ENCODE measurements around the gene SZRD1. TPM values are rescaled to one million over a fixed set of nuclear protein-coding genes. Genes with fewer than 3 reads are reported as not detected.

SZRD1 gene
- total and polyA plus RNA-seq, 9 of the 15 experiments (the other 6 are each of a cell fraction or from before 2014, with no cell fraction given) = 3.9 to 149 (median 82.5) TPM

DNA sequence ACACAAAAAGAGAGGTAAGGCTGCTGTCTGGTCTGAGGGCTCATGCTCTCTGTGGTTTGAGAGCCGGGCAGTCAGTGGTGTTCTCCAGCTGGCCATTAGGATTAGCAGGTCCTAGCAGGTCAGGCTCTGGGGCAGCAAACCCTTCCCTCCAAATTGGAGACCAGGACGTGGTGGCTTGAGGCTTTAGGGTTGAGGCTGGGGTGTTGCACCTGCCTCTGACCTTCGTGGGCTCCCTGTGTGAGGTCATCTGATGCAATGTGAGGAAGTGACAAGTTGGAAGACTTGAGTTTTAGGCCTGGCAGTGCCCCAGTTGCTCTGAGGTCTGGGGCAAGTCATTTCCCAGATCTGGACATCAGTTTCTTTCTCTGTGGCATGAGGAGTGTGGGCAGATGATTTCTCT is 24.4 kb downstream of the SZRD1 start (continued):
- TF ChIP-seq, protein P1, sequence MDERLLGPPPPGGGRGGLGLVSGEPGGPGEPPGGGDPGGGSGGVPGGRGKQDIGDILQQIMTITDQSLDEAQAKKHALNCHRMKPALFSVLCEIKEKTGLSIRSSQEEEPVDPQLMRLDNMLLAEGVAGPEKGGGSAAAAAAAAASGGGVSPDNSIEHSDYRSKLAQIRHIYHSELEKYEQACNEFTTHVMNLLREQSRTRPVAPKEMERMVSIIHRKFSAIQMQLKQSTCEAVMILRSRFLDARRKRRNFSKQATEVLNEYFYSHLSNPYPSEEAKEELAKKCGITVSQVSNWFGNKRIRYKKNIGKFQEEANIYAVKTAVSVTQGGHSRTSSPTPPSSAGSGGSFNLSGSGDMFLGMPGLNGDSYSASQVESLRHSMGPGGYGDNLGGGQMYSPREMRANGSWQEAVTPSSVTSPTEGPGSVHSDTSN (CRISPR knock-in tag; IDR thresholded peaks at IDR 0.05; ENCODE audit: low read depth) = no peak
- TF ChIP-seq, protein P1 (tag; conservative IDR thresholded peaks at IDR 0.05; ENCODE audit: low read depth) = no peak
- no peak for TF ChIP-seq NR2C2 (CRISPR knock-in tag; IDR thresholded peaks at IDR 0.05)
- peak; percentile 75 for TF ChIP-seq NR2C2 (tag; IDR thresholded peaks at IDR 0.05)
- TF ChIP-seq, protein P2, sequence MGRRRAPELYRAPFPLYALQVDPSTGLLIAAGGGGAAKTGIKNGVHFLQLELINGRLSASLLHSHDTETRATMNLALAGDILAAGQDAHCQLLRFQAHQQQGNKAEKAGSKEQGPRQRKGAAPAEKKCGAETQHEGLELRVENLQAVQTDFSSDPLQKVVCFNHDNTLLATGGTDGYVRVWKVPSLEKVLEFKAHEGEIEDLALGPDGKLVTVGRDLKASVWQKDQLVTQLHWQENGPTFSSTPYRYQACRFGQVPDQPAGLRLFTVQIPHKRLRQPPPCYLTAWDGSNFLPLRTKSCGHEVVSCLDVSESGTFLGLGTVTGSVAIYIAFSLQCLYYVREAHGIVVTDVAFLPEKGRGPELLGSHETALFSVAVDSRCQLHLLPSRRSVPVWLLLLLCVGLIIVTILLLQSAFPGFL (CRISPR knock-in tag; IDR thresholded peaks at IDR 0.05) = no peak
- TF ChIP-seq ARID1B (IDR thresholded peaks at IDR 0.05) = no peak
- TF ChIP-seq, protein P3, sequence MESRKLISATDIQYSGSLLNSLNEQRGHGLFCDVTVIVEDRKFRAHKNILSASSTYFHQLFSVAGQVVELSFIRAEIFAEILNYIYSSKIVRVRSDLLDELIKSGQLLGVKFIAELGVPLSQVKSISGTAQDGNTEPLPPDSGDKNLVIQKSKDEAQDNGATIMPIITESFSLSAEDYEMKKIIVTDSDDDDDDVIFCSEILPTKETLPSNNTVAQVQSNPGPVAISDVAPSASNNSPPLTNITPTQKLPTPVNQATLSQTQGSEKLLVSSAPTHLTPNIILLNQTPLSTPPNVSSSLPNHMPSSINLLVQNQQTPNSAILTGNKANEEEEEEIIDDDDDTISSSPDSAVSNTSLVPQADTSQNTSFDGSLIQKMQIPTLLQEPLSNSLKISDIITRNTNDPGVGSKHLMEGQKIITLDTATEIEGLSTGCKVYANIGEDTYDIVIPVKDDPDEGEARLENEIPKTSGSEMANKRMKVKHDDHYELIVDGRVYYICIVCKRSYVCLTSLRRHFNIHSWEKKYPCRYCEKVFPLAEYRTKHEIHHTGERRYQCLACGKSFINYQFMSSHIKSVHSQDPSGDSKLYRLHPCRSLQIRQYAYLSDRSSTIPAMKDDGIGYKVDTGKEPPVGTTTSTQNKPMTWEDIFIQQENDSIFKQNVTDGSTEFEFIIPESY (CRISPR knock-in tag; IDR thresholded peaks at IDR 0.05) = no peak
- TF ChIP-seq, protein P4, sequence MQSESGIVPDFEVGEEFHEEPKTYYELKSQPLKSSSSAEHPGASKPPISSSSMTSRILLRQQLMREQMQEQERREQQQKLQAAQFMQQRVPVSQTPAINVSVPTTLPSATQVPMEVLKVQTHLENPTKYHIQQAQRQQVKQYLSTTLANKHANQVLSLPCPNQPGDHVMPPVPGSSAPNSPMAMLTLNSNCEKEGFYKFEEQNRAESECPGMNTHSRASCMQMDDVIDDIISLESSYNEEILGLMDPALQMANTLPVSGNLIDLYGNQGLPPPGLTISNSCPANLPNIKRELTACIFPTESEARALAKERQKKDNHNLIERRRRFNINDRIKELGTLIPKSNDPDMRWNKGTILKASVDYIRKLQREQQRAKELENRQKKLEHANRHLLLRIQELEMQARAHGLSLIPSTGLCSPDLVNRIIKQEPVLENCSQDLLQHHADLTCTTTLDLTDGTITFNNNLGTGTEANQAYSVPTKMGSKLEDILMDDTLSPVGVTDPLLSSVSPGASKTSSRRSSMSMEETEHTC (IDR thresholded peaks at IDR 0.05) = no peak
- TF ChIP-seq, protein P5, sequence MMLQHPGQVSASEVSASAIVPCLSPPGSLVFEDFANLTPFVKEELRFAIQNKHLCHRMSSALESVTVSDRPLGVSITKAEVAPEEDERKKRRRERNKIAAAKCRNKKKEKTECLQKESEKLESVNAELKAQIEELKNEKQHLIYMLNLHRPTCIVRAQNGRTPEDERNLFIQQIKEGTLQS (IDR thresholded peaks at IDR 0.05) = peak; percentile 52; the same call in 1 of the 2 replicates
- TF ChIP-seq, protein P5 (CRISPR knock-in tag; conservative IDR thresholded peaks at IDR 0.05) = no peak
- peak; percentile 67 for TF ChIP-seq SMAD4 (CRISPR knock-in tag; conservative IDR thresholded peaks at IDR 0.05)
- TF ChIP-seq ETV1 (tag; conservative IDR thresholded peaks at IDR 0.05; ENCODE audit: low read depth) = 0 out of 2 replicates have a peak, but pooled peaks have one; percentile 37
- no peak for TF ChIP-seq CBX2 (IDR thresholded peaks at IDR 0.05; ENCODE audit: insufficient read depth, low read length, poor library complexity, severe bottlenecking)
- TF ChIP-seq ATF7 (IDR thresholded peaks at IDR 0.05) = peak; percentile 45; the same call in 1 of the 2 replicates
- no peak for TF ChIP-seq SMARCE1 (IDR thresholded peaks at IDR 0.05)
- peak; percentile 84 for TF ChIP-seq ESRRA (IDR thresholded peaks at IDR 0.05; ENCODE audit: borderline replicate concordance, low read depth)
- TF ChIP-seq ZNF695 (CRISPR knock-in tag; IDR thresholded peaks at IDR 0.05) = no peak
- TF ChIP-seq, protein P6, sequence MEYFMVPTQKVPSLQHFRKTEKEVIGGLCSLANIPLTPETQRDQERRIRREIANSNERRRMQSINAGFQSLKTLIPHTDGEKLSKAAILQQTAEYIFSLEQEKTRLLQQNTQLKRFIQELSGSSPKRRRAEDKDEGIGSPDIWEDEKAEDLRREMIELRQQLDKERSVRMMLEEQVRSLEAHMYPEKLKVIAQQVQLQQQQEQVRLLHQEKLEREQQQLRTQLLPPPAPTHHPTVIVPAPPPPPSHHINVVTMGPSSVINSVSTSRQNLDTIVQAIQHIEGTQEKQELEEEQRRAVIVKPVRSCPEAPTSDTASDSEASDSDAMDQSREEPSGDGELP (CRISPR knock-in tag; IDR thresholded peaks at IDR 0.05; ENCODE audit: borderline replicate concordance) = 0 out of 2 replicates have a peak, but pooled peaks have one; percentile 19
- peak; percentile 66; the same call in 1 of the 2 replicates for TF ChIP-seq DMBX1 (CRISPR knock-in tag; IDR thresholded peaks at IDR 0.05; ENCODE audit: borderline replicate concordance)
